Parathyroid adenoma (tissue), 2 donors: ENCODE results near the gene ACER1.

Experiments
- H2AFZ ChIP-seq: fragments of 300-600 bp; sonication (generic); one replicate; pipeline ENCODE4 v1.7.0; 2017; ENCODE audit warnings: antibody characterized with exemption, mild to moderate bottlenecking
- H3K27ac ChIP-seq: fragments of 300-600 bp; sonication (generic); one replicate; pipeline ENCODE4 v1.7.0; 2017
- H3K27me3 ChIP-seq: fragments of 300-600 bp; sonication (generic); one replicate; pipeline ENCODE4 v1.7.0; 2017; ENCODE audit warnings: low read length; ENCODE audit not compliant: control insufficient read depth, insufficient read depth
- H3K36me3 ChIP-seq: fragments of 300-600 bp; sonication (generic); one replicate; pipeline ENCODE4 v1.7.0; 2017; ENCODE audit warnings: low read length; ENCODE audit not compliant: control insufficient read depth, insufficient read depth
- H3K4me1 ChIP-seq: fragments of 300-600 bp; sonication (generic); one replicate; pipeline ENCODE4 v1.7.0; 2017; ENCODE audit warnings: control low read depth
- H3K4me2 ChIP-seq: fragments of 300-600 bp; sonication (generic); one replicate; pipeline ENCODE4 v1.7.0; 2017; ENCODE audit warnings: low read length
- H3K4me3 ChIP-seq: fragments of 300-600 bp; sonication (generic); one replicate; pipeline ENCODE4 v1.7.0; 2017; ENCODE audit warnings: low read depth, low read length
- H3K79me2 ChIP-seq: fragments of 300-600 bp; sonication (generic); one replicate; pipeline ENCODE4 v1.7.0; 2017; ENCODE audit warnings: control low read depth
- H3K9ac ChIP-seq: fragments of 300-600 bp; sonication (generic); one replicate; pipeline ENCODE4 v1.7.0; 2017; ENCODE audit warnings: mild to moderate bottlenecking
- H3K9me3 ChIP-seq: fragments of 300-600 bp; sonication (generic); one replicate; pipeline ENCODE4 v1.7.0; 2017; ENCODE audit warnings: low read length; ENCODE audit not compliant: control insufficient read depth
- TF ChIP-seq, protein P1 (sequence below): fragments of 300-600 bp; sonication (generic); IDR thresholded peaks from one replicate; pipeline ENCODE4 v1.7.0; 2017; ENCODE audit warnings: antibody characterized with exemption, mild to moderate bottlenecking
- donor health status: primary hyperparathyroidism.

Gene ACER1

GRCh38 chr19:6298413-6298812 is 35.0 kb downstream of the ACER1 start:
- Histone ChIP-seq H3K9ac (no peak overlapping the region), H3K27ac (no peak overlapping the region), H3K79me2 (no peaks in the 10 kb centered on the region), H3K4me3 (no peak overlapping the region), H3K4me1 (no peaks in the 10 kb centered on the region), H3K4me2 (no peak overlapping the region), H3K36me3 (no peaks in the 10 kb centered on the region), H3K27me3 (no peaks in the 10 kb centered on the region), H2AFZ (no peak overlapping the region), H3K9me3 (no peaks in the 10 kb centered on the region)
- TF ChIP-seq, protein P1, sequence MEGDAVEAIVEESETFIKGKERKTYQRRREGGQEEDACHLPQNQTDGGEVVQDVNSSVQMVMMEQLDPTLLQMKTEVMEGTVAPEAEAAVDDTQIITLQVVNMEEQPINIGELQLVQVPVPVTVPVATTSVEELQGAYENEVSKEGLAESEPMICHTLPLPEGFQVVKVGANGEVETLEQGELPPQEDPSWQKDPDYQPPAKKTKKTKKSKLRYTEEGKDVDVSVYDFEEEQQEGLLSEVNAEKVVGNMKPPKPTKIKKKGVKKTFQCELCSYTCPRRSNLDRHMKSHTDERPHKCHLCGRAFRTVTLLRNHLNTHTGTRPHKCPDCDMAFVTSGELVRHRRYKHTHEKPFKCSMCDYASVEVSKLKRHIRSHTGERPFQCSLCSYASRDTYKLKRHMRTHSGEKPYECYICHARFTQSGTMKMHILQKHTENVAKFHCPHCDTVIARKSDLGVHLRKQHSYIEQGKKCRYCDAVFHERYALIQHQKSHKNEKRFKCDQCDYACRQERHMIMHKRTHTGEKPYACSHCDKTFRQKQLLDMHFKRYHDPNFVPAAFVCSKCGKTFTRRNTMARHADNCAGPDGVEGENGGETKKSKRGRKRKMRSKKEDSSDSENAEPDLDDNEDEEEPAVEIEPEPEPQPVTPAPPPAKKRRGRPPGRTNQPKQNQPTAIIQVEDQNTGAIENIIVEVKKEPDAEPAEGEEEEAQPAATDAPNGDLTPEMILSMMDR, result no peak

DNA sequence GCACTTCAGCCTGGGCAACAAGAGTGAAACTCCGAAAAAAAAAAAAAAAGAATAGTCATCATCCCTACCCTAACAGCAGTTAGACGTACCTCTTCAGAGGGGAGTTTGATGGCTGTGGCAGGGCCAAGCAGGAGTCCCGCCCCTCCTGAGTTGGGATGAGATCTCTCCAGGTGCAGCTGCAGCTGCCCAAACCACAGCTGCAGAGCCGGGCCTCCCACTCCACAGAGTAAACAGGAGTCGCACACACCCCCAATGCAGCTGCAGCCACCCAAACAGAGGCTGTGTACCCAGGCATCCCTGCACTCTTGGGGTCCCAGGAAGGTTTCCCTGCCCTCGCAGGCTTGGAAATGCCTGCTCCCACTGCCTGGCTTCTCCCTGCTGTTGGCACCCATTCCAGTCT is 36.2 kb downstream of the ACER1 start:
- no peak overlapping the region for H3K4me3 ChIP-seq

DNA sequence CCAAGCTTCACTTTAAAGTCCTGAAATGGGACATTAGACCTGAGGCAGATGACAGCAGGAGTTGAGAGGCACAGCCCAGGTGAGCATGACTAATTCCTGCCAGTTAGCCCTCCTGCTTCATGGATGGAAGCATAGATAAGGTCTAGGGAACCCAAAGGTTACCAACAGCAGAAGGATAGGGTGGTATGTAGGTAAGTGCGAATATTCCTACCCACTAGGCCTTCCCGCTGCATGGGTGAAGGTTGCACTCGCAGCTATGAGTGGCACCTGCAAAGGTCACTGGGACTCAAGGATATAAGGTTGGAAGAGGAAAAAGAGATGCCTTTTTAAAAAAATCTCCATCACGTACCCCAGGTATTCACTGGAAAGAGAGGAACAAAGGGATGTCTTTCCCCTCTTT is 41.4 kb downstream of the ACER1 start:
- no peak overlapping the region for H3K4me3 ChIP-seq
- TF ChIP-seq, protein P1, result no peak
- H3K4me2 ChIP-seq, result no peak overlapping the region
- H3K79me2 ChIP-seq, result no peaks in the 10 kb centered on the region
- no peaks in the 10 kb centered on the region for H3K27me3 ChIP-seq
- no peaks in the 10 kb centered on the region for H3K9me3 ChIP-seq
- H3K36me3 ChIP-seq, result no peaks in the 10 kb centered on the region
- H3K27ac ChIP-seq, result no peak overlapping the region
- no peak overlapping the region for H3K9ac ChIP-seq
- H3K4me1 ChIP-seq, result no peaks in the 10 kb centered on the region
- H2AFZ ChIP-seq, result no peak overlapping the region

More for the DNA sequence above, 36.2 kb downstream of the ACER1 start:
- H2AFZ ChIP-seq, result no peak overlapping the region
- no peak overlapping the region for H3K4me2 ChIP-seq
- H3K9me3 ChIP-seq, result no peaks in the 10 kb centered on the region
- no peaks in the 10 kb centered on the region for H3K36me3 ChIP-seq
- no peaks in the 10 kb centered on the region for H3K27me3 ChIP-seq
- H3K79me2 ChIP-seq, result no peaks in the 10 kb centered on the region
- H3K27ac ChIP-seq, result no peak overlapping the region
- H3K9ac ChIP-seq, result no peak overlapping the region
- no peaks in the 10 kb centered on the region for H3K4me1 ChIP-seq
- TF ChIP-seq, protein P1, result no peak

DNA sequence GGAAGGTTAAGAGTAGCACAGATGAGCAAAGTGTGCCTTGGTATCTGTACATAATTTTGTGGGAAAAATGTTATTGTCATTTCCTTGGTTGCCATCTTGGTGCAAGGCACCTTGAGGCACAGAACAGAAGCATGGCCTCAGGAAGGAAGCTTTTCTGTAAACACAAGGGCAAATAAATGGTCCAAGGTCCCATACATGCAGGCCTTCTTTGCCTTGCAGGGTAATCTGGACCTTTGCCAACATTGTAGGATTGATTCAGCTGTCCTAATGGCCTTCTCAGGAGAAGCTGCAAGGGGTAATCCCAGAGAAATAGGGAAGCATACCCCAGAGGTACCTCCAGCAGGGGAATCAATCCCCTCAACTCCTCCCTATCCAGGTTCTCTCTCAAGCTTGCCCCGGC is 44.7 kb downstream of the ACER1 start:
- Histone ChIP-seq H2AFZ (no peak overlapping the region), H3K36me3 (no peaks in the 10 kb centered on the region), H3K27ac (no peak overlapping the region), H3K9me3 (no peaks in the 10 kb centered on the region), H3K4me1 (no peaks in the 10 kb centered on the region), H3K9ac (no peak overlapping the region), H3K4me2 (no peak overlapping the region), H3K79me2 (no peaks in the 10 kb centered on the region), H3K27me3 (no peaks in the 10 kb centered on the region), H3K4me3 (no peak overlapping the region)
- TF ChIP-seq, protein P1, result no peak

- no peak overlapping the region for H3K9ac ChIP-seq
- no peaks in the 10 kb centered on the region for H3K79me2 ChIP-seq
- no peak overlapping the region for H2AFZ ChIP-seq
- H3K27me3 ChIP-seq, result no peaks in the 10 kb centered on the region
- no peak overlapping the region for H3K4me2 ChIP-seq
- no peaks in the 10 kb centered on the region for H3K36me3 ChIP-seq
- H3K4me3 ChIP-seq, result no peak overlapping the region
- no peaks in the 10 kb centered on the region for H3K9me3 ChIP-seq
- no peaks in the 10 kb centered on the region for H3K4me1 ChIP-seq
- no peak overlapping the region for H3K27ac ChIP-seq
- TF ChIP-seq, protein P1, result no peak
Observed at GRCh38 chr19:6287269-6287885, 46.0 kb downstream of the ACER1 start.
